Measurements from ENCODE around the gene LEMD2.

DNA sequence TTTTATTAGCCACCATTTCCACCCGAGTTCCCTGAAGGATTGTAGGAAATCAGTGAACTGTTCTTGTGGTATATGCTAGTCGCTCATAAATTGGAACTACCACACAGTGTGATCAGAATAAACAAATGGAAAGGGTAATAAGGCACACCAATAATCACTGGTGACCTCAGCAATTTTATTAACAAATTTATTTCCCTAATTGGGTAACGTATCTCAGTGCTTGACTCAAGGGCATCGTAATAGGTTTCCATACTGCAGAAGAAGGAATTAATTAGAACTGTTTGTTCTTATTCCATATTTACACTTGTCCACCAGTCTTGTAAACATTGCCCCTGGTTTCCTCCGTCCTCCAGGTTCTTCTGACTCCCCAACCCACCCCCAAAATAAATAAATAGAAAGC lies 67.4 kb downstream of the LEMD2 start:
- TF ChIP-seq, protein P1, sequence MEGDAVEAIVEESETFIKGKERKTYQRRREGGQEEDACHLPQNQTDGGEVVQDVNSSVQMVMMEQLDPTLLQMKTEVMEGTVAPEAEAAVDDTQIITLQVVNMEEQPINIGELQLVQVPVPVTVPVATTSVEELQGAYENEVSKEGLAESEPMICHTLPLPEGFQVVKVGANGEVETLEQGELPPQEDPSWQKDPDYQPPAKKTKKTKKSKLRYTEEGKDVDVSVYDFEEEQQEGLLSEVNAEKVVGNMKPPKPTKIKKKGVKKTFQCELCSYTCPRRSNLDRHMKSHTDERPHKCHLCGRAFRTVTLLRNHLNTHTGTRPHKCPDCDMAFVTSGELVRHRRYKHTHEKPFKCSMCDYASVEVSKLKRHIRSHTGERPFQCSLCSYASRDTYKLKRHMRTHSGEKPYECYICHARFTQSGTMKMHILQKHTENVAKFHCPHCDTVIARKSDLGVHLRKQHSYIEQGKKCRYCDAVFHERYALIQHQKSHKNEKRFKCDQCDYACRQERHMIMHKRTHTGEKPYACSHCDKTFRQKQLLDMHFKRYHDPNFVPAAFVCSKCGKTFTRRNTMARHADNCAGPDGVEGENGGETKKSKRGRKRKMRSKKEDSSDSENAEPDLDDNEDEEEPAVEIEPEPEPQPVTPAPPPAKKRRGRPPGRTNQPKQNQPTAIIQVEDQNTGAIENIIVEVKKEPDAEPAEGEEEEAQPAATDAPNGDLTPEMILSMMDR (IDR thresholded peaks at IDR 0.05): no peak
- TF ChIP-seq POLR2AphosphoS5 (IDR thresholded peaks at IDR 0.05): no peak
- TF ChIP-seq POLR2A (IDR thresholded peaks at IDR 0.05): no peak
- TF ChIP-seq EP300 (IDR thresholded peaks at IDR 0.05): no peak

All from suprapubic skin (tissue), 4 donors.